Effector CD4-positive, alpha-beta T cell (primary cell): Measurements from ENCODE around the gene CTDP1.

Experiments
- DNase-seq: peaks from one replicate; pipeline ENCODE4 v3.0.0-alpha.2; 2020

The CTDP1 gene

GRCh38 chr18:79787527-79787864 lies 107.9 kb downstream of the CTDP1 start:
- DNase-seq, result no peak

GRCh38 chr18:79787865-79788733 lies 108.5 kb downstream of the CTDP1 start:
- DNase-seq, result no peak

- DNase-seq, result no peak
Measured at GRCh38 chr18:79788734-79789085, 109.1 kb downstream of the CTDP1 start.

- DNase-seq, result no peak
Measured at GRCh38 chr18:79789091-79789891, 109.7 kb downstream of the CTDP1 start.

- DNase-seq, result no peak
Measured at GRCh38 chr18:79789901-79790890, 110.6 kb downstream of the CTDP1 start.

GRCh38 chr18:79790996-79791972 lies 111.7 kb downstream of the CTDP1 start:
- no peak for DNase-seq

GRCh38 chr18:79792096-79792987 lies 112.7 kb downstream of the CTDP1 start:
- DNase-seq, result no peak

- no peak for DNase-seq
Measured at GRCh38 chr18:79792988-79793355, 113.4 kb downstream of the CTDP1 start.

- no peak for DNase-seq
Measured at GRCh38 chr18:79794846-79795245, 115.2 kb downstream of the CTDP1 start.

- DNase-seq, result no peak
Measured at GRCh38 chr18:79795446-79795845, 115.8 kb downstream of the CTDP1 start.

- DNase-seq, result no peak
Measured at GRCh38 chr18:79796016-79796415, 116.4 kb downstream of the CTDP1 start.

- no peak for DNase-seq
Measured at GRCh38 chr18:79796531-79797405, 117.2 kb downstream of the CTDP1 start.

- no peak for DNase-seq
Measured at GRCh38 chr18:79797518-79798345, 118.1 kb downstream of the CTDP1 start, which contains the start of gene KCNG2. Gene KCNG2 (plus strand): TSS chr18:79797938. CDS start chr18:79863668, 65,730 bp downstream.

GRCh38 chr18:79798346-79798998 lies 118.9 kb downstream of the CTDP1 start:
- no peak for DNase-seq

GRCh38 chr18:79798999-79799370 lies 119.4 kb downstream of the CTDP1 start:
- DNase-seq, result no peak

GRCh38 chr18:79799619-79800370 lies 120.2 kb downstream of the CTDP1 start:
- no peak for DNase-seq
